ENCODE data around the gene NCOA1.

Gene NCOA1

DNA sequence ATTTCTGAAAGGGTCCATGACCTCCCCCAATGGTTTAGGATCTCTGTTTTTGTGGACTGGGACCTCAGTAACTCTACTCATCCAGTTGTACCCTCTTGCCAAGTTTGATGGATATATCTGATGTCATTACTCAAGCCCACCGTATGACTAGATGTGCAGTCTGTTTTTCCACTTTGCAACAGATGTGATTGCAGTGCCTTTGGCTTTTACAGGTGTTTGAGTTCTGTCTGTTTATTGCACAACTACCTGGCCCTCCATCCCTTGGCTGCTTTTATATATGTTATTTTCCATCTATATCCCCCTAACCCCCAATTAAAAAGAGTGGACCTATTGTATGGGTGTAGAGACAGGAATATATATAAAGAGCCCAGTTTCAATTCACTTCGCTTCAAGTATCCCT, 10.8 kb downstream of the NCOA1 start:
- in situ Hi-C loops (cut with HindIII; ENCODE audit: low sequenced_read_pairs), result no loop called here

DNA sequence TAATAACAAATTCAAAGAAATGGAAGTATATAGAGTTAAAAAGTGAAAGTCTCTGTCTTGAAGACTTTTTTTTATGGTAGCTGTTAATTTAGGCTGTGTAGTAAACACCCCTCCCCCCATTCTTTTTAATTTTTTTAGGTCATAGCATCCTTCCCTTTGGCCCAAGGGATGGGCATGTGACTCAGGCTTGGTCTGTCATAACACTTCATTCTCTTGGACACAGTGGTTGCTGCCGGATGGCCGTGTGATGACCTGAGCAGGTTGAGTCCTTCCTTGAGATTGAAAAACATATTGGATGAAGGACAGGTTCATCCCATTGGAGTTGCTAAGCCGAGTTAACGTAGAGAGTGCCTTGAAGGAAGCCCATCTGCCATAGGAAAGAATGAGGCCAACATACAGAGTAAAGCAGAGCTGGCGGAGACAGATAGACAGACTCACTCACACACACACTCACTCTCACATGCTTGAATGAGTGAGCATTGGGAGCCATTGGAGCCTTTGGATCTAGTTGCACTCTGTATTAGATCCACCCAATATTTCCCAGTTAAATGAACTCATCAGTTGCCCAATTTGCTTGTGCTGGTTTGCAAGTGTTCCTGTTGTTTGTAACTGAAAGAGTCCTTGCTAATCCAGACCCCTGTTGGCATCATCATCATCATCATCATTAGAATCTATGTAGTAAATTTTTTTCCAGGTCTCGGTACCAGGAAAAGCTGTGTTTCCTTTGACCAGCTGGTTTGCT, 14.7 kb downstream of the NCOA1 start:
- in situ Hi-C loops (cut with HindIII; ENCODE audit: low sequenced_read_pairs), result loop anchor here (5.0 kb wide), 1 partner anchor 78 kb away; no protein-coding TSS in a partner anchor

DNA sequence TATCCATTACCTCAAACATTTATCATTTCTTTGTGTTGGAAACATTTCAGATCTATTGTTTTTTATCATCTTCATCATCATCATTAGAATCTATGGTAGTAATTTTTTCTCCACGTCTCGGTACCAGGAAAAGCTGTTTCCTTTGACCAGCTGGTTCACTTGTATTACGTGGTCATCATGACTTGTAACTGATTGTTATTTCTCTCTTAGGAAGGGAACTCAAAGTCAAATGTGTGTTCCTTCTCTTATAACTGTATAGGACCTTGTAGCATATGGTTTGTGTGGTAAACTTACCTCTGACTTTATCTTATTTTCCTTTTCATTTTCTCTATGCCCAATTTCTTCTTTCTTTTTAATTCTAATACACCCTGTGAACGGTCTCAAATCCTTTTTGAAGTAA, 16.5 kb downstream of the NCOA1 start:
- in situ Hi-C loops (cut with HindIII; ENCODE audit: low sequenced_read_pairs), result loop anchor here (5.0 kb wide), 1 partner anchor 80 kb away; no protein-coding TSS in a partner anchor

DNA sequence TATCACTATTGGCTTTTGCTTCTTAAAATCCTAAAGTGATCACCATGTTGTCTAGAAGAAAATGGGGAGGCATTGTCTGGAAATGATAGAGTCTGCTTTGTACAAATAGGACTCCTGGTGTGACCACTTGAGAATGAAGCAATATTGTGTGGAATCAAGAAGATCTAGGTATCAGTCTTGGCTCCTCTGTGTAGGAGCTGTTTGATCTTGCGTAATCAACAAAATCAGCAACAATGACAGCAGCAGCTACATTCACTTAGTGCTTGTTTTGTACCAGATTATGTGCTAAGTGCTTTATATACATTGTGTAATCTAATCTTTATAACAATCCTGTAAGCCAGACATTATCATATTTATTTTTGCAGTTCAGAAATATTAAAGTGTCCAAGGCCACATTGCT, 17.8 kb downstream of the NCOA1 start:
- in situ Hi-C loops (cut with HindIII; ENCODE audit: low sequenced_read_pairs), result loop anchor here (5.0 kb wide), 1 partner anchor 82 kb away; no protein-coding TSS in a partner anchor

DNA sequence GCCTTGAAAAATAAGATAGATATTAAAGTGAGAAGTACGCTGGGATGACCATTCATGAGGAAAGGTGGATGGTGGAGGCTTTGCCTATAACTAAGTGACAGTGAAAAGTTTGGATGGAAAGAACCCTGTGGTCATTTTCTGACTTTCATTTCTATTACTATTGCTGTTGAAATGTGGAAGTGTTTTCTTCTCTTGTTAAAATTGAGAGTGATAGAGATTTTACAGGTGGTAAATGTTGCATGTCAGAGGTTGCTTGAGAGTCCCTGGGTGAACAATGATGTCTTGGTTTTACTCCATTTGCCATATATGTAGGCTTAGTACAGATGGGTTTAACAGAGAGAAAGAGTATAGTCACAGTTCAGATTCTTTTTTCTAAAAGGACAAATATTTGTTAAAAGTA, 18.4 kb downstream of the NCOA1 start:
- in situ Hi-C loops (cut with HindIII; ENCODE audit: low sequenced_read_pairs), result loop anchor here (5.0 kb wide), 1 partner anchor 82 kb away; no protein-coding TSS in a partner anchor

DNA sequence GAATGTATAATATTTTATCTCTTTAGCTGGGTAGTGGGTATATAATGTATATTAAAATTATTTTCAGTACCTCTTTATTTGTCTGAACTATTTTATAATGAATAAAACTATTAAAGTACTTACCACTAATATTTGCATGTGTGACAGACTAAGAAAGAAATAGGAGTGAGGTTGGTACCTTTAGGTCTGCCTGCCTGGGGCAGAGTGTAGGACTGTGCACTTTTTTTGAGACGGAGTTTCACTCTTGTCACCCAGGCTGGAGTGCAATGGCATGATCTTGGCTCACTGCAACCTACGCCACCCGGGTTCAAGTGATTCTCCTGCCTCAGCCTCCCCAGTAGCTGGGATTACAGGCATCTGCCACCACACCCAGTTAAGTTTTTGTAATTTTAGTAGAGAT, 18.8 kb downstream of the NCOA1 start:
- in situ Hi-C loops (cut with HindIII; ENCODE audit: low sequenced_read_pairs), result loop anchor here (5.0 kb wide), 1 partner anchor 83 kb away; no protein-coding TSS in a partner anchor

DNA sequence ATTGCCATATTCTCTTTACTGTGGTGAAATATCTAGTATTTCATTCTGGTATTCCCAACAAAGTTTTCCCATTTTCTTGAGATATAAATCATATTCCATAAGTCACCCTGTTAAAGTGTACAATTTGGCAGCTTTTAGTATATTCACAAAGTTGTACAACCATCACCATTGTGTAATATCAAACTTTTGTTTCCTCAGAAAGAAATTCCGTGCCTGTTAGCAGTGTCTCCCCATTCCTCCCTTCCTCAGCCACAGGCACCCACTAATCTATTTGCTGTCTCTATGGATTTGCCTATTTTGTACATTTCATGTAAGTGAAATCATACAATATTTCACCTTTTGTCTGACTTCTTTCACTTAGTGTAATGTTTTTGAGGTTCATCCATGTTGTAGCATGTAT, 19.7 kb downstream of the NCOA1 start:
- in situ Hi-C loops (cut with HindIII; ENCODE audit: low sequenced_read_pairs), result no loop called here

DNA sequence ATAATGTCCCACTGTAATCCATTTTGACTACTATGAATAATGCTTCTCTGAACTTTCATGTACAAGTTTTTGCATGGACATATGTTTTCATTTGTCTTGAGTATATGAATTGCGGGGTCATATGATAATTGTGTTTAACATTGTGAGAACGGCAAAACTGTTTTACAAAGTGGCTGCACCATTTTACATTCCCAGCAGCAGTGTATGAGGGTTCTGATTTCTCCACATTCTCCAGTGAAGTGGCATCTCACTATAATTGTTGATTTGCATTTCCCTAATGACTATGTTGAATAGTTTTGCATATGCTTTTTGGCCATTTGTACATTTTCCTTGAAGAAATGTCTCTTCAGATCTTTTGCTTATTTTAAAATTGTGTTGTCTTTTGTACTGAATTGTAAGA, 20.1 kb downstream of the NCOA1 start:
- in situ Hi-C loops (cut with HindIII; ENCODE audit: low sequenced_read_pairs), result no loop called here

DNA sequence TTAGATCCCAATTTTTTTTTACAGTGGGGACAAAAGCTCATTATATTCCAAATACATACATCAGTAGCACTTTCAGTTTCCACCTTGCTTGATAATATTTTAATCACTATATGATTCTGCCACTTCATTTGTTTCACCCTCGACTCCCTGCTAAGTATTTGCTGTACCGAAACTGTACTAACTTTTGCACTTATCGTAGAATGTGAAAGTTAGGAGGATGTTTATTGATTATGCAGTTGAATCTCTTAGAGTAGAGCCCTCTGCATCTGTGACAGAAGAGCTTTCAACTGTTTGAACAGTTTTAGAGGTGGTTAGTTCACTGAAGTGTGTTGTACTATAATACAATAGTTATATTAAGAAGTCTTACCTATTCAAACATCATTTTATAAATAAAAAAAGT, 20.8 kb downstream of the NCOA1 start:
- in situ Hi-C loops (cut with HindIII; ENCODE audit: low sequenced_read_pairs), result no loop called here

DNA sequence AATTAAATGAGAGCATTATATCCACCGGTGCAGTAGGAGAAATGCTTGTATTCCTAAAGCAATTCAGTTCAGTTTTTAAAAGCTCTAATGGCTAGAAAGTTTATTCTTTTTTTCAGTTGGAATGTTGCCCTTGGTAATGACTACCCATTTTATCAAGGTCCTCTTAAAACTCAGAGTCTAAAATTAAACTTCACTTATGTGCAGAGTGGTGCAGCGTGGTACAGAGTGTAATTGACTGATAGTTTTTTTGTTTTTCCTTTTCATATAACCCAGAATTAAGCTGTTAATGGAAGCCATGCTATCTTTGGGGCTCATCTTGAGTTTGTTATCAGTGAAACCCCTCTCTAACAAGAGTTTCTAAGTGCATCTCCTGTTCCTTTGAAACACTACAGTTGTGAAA, 21.4 kb downstream of the NCOA1 start:
- in situ Hi-C loops (cut with HindIII; ENCODE audit: low sequenced_read_pairs), result no loop called here

DNA sequence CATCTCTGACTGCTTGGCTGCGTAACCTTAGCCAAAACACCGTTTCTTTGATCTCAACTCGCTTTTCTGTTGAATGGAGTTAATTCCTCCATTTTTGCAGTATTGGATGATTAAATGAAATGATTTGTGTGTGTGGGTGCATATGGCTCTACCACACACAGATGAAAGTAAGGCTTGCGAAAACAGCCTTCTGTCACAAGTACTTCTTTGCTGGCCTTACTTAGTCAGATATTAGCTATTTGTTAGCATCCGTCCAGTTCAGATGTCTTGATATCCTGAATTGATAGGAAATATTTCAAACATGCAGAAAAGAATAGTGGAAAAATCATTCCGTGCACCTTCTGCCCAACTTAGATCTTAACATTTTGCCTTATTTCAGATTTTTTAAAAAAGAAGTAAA, 21.8 kb downstream of the NCOA1 start:
- in situ Hi-C loops (cut with HindIII; ENCODE audit: low sequenced_read_pairs), result no loop called here

DNA sequence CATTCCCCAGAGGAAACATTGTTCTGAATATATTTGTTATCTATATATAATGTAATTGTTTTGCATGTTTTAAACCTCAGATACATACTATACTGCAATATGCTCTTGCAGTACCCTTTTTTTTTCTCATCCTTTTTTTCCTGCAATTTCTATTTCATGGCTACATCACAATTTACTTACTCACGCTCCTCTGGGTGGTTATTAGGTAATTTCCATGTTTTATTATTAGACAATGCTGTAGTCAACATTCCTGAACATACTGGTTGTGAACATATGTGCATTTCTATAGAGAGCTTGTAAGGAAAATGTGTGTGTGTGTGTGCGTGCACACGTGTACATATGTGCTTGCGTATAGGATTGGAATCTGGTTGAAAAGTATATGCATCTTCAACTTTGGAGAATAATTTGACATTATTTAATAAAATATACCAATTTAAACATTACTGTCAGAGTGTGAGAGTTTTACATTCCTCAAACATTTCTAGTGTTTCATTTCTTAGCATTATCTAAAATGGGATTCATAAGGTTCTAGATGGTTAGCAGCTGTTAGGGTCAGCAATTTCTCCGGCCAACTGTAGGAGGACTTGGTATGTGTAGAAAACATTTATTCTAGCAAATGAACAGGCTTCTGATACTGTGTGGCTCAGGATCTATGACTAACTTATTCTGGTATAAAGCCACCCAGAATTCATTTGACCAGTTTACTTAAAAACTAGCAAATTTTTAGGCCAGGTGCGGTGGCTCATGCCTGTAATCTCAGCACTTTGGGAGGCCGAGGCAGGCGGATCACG, 22.4 kb downstream of the NCOA1 start:
- in situ Hi-C loops (cut with HindIII; ENCODE audit: low sequenced_read_pairs), result no loop called here

DNA sequence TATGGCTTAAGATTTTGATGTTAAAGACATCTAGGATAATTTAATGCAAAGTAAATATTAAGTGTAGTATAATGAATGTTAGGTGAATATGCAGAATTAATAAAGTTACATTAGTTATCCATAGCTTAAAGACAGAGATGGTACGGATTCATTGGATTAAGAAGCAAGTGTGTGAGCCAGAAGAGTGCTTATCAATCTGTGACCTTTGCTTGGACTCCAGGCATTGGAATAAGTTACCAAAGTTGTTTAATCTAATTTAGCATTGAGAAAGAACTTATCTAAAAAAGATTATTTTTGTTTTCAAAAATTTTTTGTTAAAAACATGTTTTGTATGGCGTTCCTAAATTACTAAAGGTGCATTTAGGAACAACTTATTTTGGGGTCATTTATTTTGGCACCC, 23.8 kb downstream of the NCOA1 start:
- in situ Hi-C loops (cut with HindIII; ENCODE audit: low sequenced_read_pairs), result no loop called here

DNA sequence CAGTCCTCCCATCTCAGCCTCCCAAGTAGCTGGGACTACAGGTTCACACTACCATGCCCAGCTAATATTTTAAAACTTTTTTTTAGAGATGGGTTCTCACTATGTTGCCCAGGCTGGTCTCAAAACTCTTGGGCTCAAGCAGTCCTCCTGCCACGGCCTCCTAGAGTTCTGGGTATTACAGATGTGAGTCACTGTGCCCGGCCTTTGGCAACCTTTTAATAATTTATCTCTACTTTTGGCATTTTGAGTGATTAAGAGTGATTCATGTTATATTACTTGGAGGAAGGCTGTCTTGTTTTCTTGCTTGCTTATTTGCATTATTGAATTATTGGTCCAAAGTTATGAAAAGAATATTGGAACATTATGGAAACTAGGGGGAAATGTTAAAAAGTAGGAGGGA, 24.3 kb downstream of the NCOA1 start:
- in situ Hi-C loops (cut with HindIII; ENCODE audit: low sequenced_read_pairs), result no loop called here

DNA sequence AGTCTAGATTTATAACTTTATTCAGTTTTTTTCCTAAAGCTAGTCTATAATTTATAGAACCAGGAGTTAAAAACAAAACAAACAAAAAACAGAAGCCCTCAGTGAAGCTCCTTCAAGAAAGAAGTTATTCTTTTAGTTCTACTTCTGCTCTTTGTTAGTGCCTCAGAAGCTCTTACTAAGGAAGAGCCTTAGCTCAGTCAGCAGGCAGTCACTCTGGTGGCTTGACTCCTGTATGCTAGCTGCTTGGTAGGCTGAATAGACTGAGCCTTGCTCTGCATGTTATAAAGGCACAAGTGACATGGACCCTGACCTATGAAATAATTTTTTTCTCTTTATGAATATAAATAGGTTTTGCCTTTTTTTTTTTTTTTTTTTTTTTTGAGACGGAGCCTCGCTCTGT, 24.8 kb downstream of the NCOA1 start:
- in situ Hi-C loops (cut with HindIII; ENCODE audit: low sequenced_read_pairs), result no loop called here

DNA sequence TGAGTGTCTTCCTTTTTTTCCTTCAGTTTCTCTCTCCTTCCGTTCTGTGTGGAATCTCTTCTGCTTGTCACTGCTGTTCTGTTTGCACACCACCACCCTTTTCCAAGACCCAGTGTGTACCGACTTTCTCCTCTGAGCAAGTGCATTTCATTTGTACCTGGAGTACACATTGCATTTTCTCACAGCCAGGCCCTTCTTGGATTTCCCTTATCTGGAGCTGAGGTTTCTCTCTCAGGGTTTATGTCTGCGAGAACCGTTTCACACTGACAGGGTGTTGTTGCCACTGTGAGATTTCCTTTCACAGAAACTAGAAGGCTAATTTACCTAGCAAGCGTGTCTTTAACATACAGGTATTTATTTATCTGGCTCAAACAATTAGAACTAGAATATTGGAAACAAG, 26.2 kb downstream of the NCOA1 start:
- in situ Hi-C loops (cut with HindIII; ENCODE audit: low sequenced_read_pairs), result no loop called here

DNA sequence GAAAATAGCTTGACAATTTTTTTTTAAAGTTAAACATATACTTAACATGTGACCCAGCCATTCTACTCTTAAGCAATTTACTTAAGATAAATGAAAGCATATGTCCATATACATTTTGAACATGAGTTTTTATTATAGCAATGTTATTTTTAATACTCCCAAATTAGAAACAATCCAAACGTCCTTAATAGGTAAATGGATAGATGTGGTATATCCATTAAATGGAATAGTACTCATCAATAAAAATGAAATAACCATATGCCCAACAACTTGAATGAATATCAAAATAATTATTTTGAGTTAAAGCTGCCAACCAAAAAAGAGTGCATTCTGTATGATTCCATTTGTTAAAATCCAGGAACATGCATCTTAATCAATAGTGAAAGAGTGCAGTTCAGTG, 29.1 kb downstream of the NCOA1 start:
- in situ Hi-C loops (cut with HindIII; ENCODE audit: low sequenced_read_pairs), result no loop called here

DNA sequence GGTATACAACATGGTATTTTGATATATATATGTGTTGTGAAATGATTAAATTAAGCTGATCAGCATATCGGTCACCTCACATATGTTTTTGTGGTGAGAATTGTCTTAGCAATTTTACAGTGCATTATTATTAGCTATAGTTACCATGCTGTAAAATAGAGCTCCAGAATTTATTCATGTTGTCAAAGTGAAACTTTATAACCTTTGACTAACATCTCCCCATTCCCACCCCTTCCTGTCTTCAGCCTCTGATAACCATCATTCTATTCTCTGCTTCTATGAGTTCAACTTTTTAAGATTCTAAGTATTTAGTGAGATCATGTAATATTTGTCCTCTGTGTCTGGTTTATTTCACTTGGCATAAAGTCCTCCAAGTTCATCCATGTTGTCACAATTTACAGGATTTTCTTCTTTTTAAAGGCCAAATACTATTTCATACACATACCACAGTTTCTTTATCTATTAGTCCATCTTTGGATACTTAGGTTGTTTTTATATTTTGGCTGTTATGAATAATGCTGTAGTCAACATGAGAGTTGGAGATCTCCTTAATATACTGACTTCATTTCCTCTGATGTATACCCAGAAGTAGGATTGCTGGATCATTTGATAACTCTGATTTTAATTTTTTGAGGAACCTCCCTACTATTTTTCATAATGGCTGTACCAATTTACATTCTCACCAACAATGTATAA, 30.3 kb downstream of the NCOA1 start:
- in situ Hi-C loops (cut with HindIII; ENCODE audit: low sequenced_read_pairs), result no loop called here

DNA sequence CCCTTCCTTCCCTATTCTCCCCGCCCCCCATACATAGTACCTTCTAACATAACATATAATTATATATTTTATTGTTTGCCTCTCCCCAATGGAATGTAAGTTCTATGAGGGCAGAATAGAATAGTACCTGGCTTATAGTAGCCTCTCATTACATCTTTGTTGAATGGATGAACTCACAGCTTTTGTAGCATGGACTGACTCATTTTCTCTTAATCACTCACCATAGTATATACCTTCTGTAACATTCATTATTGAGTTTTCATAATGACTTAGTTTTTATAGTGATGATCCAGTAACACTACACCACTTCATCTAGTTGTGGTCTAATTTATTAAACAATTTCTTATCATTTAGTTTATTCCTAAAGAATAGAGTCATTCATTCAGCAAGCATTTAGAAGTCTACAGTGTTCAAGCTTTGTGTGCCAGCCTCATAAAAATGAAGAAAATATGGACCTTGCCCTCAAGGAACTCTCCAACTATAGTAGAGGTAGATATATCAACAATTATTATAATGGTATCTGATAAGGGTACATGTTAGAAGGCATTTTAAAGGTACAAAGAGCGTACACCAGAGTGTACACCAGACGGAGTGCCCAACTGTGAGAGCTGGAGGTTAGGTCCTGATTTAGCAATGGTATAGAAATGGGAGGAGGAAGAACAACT, 31.1 kb downstream of the NCOA1 start:
- in situ Hi-C loops (cut with HindIII; ENCODE audit: low sequenced_read_pairs), result no loop called here

DNA sequence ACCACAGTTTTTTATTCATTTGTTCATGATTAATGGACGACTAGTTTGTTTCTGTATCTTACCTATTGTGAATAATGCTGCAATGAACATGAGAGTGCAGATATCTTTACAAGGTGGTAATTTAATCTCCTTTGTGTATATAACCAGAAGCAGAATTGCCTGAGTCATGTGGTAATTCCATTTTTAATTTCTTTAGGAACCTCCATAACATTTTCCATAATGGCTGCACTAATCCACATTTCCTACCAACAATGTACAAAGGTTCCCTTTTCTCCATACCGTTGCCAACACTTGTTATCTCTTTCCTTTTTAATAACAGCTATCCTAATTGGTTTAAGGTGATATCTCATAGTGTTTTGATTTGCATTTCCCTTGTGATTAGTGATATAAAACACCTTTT, 36.5 kb downstream of the NCOA1 start:
- in situ Hi-C loops (cut with HindIII; ENCODE audit: low sequenced_read_pairs), result no loop called here

DNA sequence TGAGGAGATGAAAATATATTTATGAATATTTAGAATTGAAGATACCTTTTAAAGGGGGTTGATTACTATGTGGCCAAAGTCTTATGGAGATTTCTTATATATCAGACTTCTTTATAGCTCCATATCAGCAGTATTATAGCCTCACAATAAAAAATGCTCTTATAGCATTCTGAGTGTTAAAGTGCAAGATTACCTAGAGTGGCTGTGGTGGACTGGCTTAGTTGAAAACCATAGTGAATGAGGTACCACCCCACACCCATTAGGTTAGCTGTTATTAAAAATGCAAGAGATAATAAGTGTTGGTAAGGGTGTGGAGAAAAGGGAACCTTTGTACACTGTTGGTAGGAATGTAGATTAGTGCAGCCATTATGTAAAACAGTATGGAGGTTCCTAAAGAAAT, 39.7 kb downstream of the NCOA1 start:
- in situ Hi-C loops (cut with HindIII; ENCODE audit: low sequenced_read_pairs), result no loop called here

Measured in endothelial cell of hepatic sinusoid (primary cell).